HepG2 (cell line): ENCODE measurements around the gene RASGRP2. TPM values are rescaled to one million over a fixed set of nuclear protein-coding genes. Genes with fewer than 3 reads are reported as not detected.

Experiments
- ARHGAP35 ChIP-seq: sonication (generic); formaldehyde crosslinking; IDR thresholded peaks from 2 replicates; pipeline ENCODE4 v1.9.0; 2022; ENCODE audit warnings: mild to moderate bottlenecking, inconsistent platforms, moderate library complexity, missing genetic modification reagents, borderline replicate concordance
- EEA1 ChIP-seq: sonication (generic); formaldehyde crosslinking; IDR thresholded peaks from 2 replicates; pipeline ENCODE4 v1.5.1; 2020; ENCODE audit warnings: mild to moderate bottlenecking, missing genetic modification reagents, borderline replicate concordance
- ESRRA ChIP-seq: sonication (generic); formaldehyde crosslinking; IDR thresholded peaks from 2 replicates; pipeline ENCODE4 v1.5.1; 2020; ENCODE audit warnings: mild to moderate bottlenecking, low read depth, missing genetic modification reagents
- FOSL1 ChIP-seq: sonication (generic); formaldehyde crosslinking; IDR thresholded peaks from 2 replicates; pipeline ENCODE4 v1.9.0; 2021; ENCODE audit warnings: missing genetic modification reagents, borderline replicate concordance
- HNRNPL ChIP-seq: fragments of 200-400 bp; formaldehyde crosslinking; IDR thresholded peaks from 2 replicates; pipeline ENCODE4 v1.6.1; 2017; ENCODE audit warnings: mild to moderate bottlenecking, low read depth, low read length
- HOXA7 ChIP-seq: sonication (generic); formaldehyde crosslinking; IDR thresholded peaks from 2 replicates; pipeline ENCODE4 v1.8.1; 2022; ENCODE audit warnings: mild to moderate bottlenecking, missing genetic modification reagents, moderate library complexity
- MED1 ChIP-seq: sonication (generic); formaldehyde crosslinking; IDR thresholded peaks from 2 replicates; pipeline ENCODE4 v1.4.0; 2020; ENCODE audit warnings: missing genetic modification reagents
- MIXL1 ChIP-seq: IDR thresholded peaks from 2 replicates; pipeline ENCODE4 v1.6.1; 2016
- POLR2AphosphoS2 ChIP-seq: IDR thresholded peaks from 2 replicates; pipeline ENCODE4 v1.6.1; 2011; ENCODE audit warnings: low read depth, low read length, improper control_type of control experiment
- SALL2 ChIP-seq: sonication (generic); formaldehyde crosslinking; IDR thresholded peaks from 2 replicates; pipeline ENCODE4 v1.8.1; 2023; ENCODE audit warnings: mild to moderate bottlenecking, missing genetic modification reagents, inconsistent platforms
- SAP130 ChIP-seq: IDR thresholded peaks from 2 replicates; pipeline ENCODE4 v1.6.1; 2016; ENCODE audit warnings: low read depth
- SCMH1 ChIP-seq: sonication (generic); formaldehyde crosslinking; IDR thresholded peaks from 2 replicates; pipeline ENCODE4 v1.9.0; 2021; ENCODE audit warnings: missing genetic modification reagents, mild to moderate bottlenecking, borderline replicate concordance
- THAP9 ChIP-seq: sonication (generic); formaldehyde crosslinking; IDR thresholded peaks from 2 replicates; pipeline ENCODE4; 2020; ENCODE audit warnings: missing genetic modification reagents, mild to moderate bottlenecking, borderline replicate concordance
- ZBTB20 ChIP-seq: sonication (generic); formaldehyde crosslinking; IDR thresholded peaks from 2 replicates; pipeline ENCODE4 v1.8.1; 2023; ENCODE audit warnings: missing genetic modification reagents, low read depth, mild to moderate bottlenecking, borderline replicate concordance
- ZBTB33 ChIP-seq: sonication (generic); formaldehyde crosslinking; IDR thresholded peaks from 2 replicates; pipeline ENCODE4 v1.4.0; 2020; ENCODE audit warnings: missing genetic modification reagents
- ZFP90 ChIP-seq: sonication (generic); formaldehyde crosslinking; IDR thresholded peaks from 2 replicates; pipeline ENCODE4 v1.8.0; 2022; ENCODE audit warnings: missing genetic modification reagents, mild to moderate bottlenecking, inconsistent platforms, borderline replicate concordance
- ZFX ChIP-seq: sonication (generic); formaldehyde crosslinking; IDR thresholded peaks from 2 replicates; pipeline ENCODE4 v1.4.0; 2020; ENCODE audit warnings: mild to moderate bottlenecking, low read depth, missing genetic modification reagents, moderate library complexity
- ZNF383 ChIP-seq: sonication (generic); formaldehyde crosslinking; IDR thresholded peaks from 2 replicates; pipeline ENCODE4 v1.4.0; 2020; ENCODE audit warnings: missing genetic modification reagents, mild to moderate bottlenecking, borderline replicate concordance
- ZNF589 ChIP-seq: sonication (generic); formaldehyde crosslinking; conservative IDR thresholded peaks from 2 replicates; pipeline ENCODE4 v1.8.0; 2022; ENCODE audit warnings: mild to moderate bottlenecking, moderate library complexity, missing genetic modification reagents
- ZNF773 ChIP-seq: sonication (generic); formaldehyde crosslinking; IDR thresholded peaks from 2 replicates; pipeline ENCODE4 v1.4.0; 2020; ENCODE audit warnings: missing genetic modification reagents, borderline replicate concordance
- polyA plus RNA-seq, 8 experiments: library from polyadenylated mRNA; depleted of rRNA in 3 of 8; stranded (reverse) in 7 of 8; unstranded in 1 of 8; fragments of >200 nt; fragmentation: Illumina TruSeq in 4 of 8; extraction: Trizol in 4 of 8; gene quantifications; 2 replicates each; pipeline versions ENCODE4 v1.2.1 to v1.2.3, GENCODE V29; 2011 to 2016; ENCODE audit warnings: low read depth in 4 of 8, missing spikeins in 1 of 8, mixed read lengths in 1 of 8; ENCODE audit not compliant: insufficient read depth in 1 of 8
- total RNA-seq, 5 experiments: library from RNA; depleted of rRNA; stranded (reverse); fragments of >200 nt; fragmentation: Illumina TruSeq; extraction: Trizol; gene quantifications; 2 replicates each; pipeline ENCODE4 v1.2.3, GENCODE V29; 2016; ENCODE audit warnings: low read depth in 1 of 5
- TF ChIP-seq, protein P1 (sequence below): sonication (generic); formaldehyde crosslinking; IDR thresholded peaks from 2 replicates; pipeline ENCODE4 v1.4.0; 2020; ENCODE audit warnings: missing genetic modification reagents, low read depth, mild to moderate bottlenecking, borderline replicate concordance
- TF ChIP-seq, protein P2 (sequence below): sonication (generic); formaldehyde crosslinking; conservative IDR thresholded peaks from 2 replicates; pipeline ENCODE4 v1.4.0; 2020; ENCODE audit warnings: missing genetic modification reagents

Gene RASGRP2
- total and polyA plus RNA-seq, 2 of the 13 experiments (the other 11 are each of a cell fraction or from before 2014, with no cell fraction given): 0.61 TPM; not detected in 1

GRCh38 chr11:64759131-64759721 lies 15.3 kb upstream of the RASGRP2 start (continued):
- no peak for TF ChIP-seq ZFP90
- 0 out of 2 replicates have a peak, but pooled peaks have one; percentile 27 for TF ChIP-seq ARHGAP35 (CRISPR knock-in tag)
- TF ChIP-seq MIXL1 (CRISPR knock-in tag): no peak
- TF ChIP-seq ZBTB33: peak; percentile 40; the same call in 1 of the 2 replicates
- no peak for TF ChIP-seq ZNF589 (CRISPR knock-in tag)
- TF ChIP-seq SAP130: peak; percentile 38; the same call in 1 of the 2 replicates
- no peak for TF ChIP-seq SCMH1
- peak; percentile 22; the same call in 1 of the 2 replicates for TF ChIP-seq ESRRA
- TF ChIP-seq HOXA7: no peak
- TF ChIP-seq, protein P1, sequence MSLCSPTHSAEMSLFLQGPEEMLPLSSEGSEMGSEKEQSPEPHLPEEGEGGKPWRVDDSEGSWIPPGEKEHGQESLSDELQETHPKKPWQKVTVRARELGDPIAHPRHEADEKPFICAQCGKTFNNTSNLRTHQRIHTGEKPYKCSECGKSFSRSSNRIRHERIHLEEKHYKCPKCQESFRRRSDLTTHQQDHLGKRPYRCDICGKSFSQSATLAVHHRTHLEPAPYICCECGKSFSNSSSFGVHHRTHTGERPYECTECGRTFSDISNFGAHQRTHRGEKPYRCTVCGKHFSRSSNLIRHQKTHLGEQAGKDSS (CRISPR knock-in tag): no peak
- 0 out of 2 replicates have a peak, but pooled peaks have one; percentile 44 for TF ChIP-seq HNRNPL
- no peak for TF ChIP-seq EEA1
- TF ChIP-seq ZNF383 (CRISPR knock-in tag): no peak
- TF ChIP-seq ZFX: peak; percentile 40; the same call in 1 of the 2 replicates
- TF ChIP-seq MED1 (CRISPR knock-in tag): 0 out of 2 replicates have a peak, but pooled peaks have one; percentile 22
- no peak for TF ChIP-seq FOSL1 (CRISPR knock-in tag)
- no peak for TF ChIP-seq ZBTB20 (CRISPR knock-in tag)
- peak; percentile 34 for TF ChIP-seq POLR2AphosphoS2
- no peak for TF ChIP-seq ZNF773
- TF ChIP-seq, protein P2, sequence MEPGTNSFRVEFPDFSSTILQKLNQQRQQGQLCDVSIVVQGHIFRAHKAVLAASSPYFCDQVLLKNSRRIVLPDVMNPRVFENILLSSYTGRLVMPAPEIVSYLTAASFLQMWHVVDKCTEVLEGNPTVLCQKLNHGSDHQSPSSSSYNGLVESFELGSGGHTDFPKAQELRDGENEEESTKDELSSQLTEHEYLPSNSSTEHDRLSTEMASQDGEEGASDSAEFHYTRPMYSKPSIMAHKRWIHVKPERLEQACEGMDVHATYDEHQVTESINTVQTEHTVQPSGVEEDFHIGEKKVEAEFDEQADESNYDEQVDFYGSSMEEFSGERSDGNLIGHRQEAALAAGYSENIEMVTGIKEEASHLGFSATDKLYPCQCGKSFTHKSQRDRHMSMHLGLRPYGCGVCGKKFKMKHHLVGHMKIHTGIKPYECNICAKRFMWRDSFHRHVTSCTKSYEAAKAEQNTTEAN (CRISPR knock-in tag): no peak
- TF ChIP-seq SALL2: no peak
- TF ChIP-seq THAP9 (CRISPR knock-in tag): no peak
